MM.1S (cell line): ENCODE data around the gene FAM120B.

Experiments
- DNase-seq: peaks from one replicate; pipeline ENCODE4 v3.0.0-alpha.2; 2015
- H2AFZ ChIP-seq: fragments of 300-600 bp; sonication (generic); 2 replicates; pipeline ENCODE4 v1.6.0; 2016; ENCODE audit warnings: antibody characterized with exemption, low read length
- H3F3A ChIP-seq: fragments of 300-600 bp; sonication (generic); 2 replicates; pipeline ENCODE4 v1.6.1; 2016; ENCODE audit warnings: mild to moderate bottlenecking, antibody characterized with exemption, low read length, moderate library complexity, mixed read lengths; ENCODE audit not compliant: insufficient read depth
- H3K27ac ChIP-seq: fragments of 300-600 bp; sonication (generic); 2 replicates; pipeline ENCODE4 v1.5.1; 2016; ENCODE audit warnings: mild to moderate bottlenecking, low read length
- H3K27me3 ChIP-seq: fragments of 300-600 bp; sonication (generic); replicated peaks from 2 replicates; pipeline ENCODE4 v1.6.0; 2016; ENCODE audit warnings: low read length; ENCODE audit not compliant: insufficient read depth
- H3K36me3 ChIP-seq: fragments of 300-600 bp; sonication (generic); replicated peaks from 2 replicates; pipeline ENCODE4 v1.6.1; 2016; ENCODE audit warnings: mild to moderate bottlenecking, low read length, mixed read lengths; ENCODE audit not compliant: insufficient read depth
- H3K4me1 ChIP-seq: fragments of 300-600 bp; sonication (generic); 2 replicates; pipeline ENCODE4 v1.6.1; 2016; ENCODE audit warnings: low read length, mixed read lengths
- H3K4me2 ChIP-seq: fragments of 300-600 bp; sonication (generic); 2 replicates; pipeline ENCODE4 v1.6.0; 2016; ENCODE audit warnings: low read depth, low read length
- H3K4me3 ChIP-seq: fragments of 300-600 bp; sonication (generic); 2 replicates; pipeline ENCODE4 v1.5.1; 2016; ENCODE audit warnings: low read length, mixed read lengths
- H3K79me2 ChIP-seq: fragments of 300-600 bp; sonication (generic); 2 replicates; pipeline ENCODE4 v1.6.1; 2016; ENCODE audit warnings: mixed run types, low read length, mixed read lengths
- H3K9ac ChIP-seq: fragments of 300-600 bp; sonication (generic); 2 replicates; pipeline ENCODE4 v1.6.1; 2016; ENCODE audit warnings: low read length, mixed read lengths
- H3K9me2 ChIP-seq: fragments of 300-600 bp; sonication (generic); replicated peaks from 2 replicates; pipeline ENCODE4 v1.6.1; 2016; ENCODE audit warnings: mild to moderate bottlenecking, low read length, mixed read lengths; ENCODE audit not compliant: insufficient read depth
- H3K9me3 ChIP-seq: fragments of 300-600 bp; sonication (generic); replicated peaks from 2 replicates; pipeline ENCODE4 v1.6.1; 2016; ENCODE audit warnings: mild to moderate bottlenecking, low read length, mixed read lengths; ENCODE audit not compliant: insufficient read depth
- H4K20me1 ChIP-seq: fragments of 300-600 bp; sonication (generic); 2 replicates; pipeline ENCODE4 v1.6.1; 2016; ENCODE audit warnings: mild to moderate bottlenecking, low read length, moderate library complexity, mixed read lengths; ENCODE audit not compliant: insufficient read depth
- EZH2 ChIP-seq: fragments of 300-600 bp; sonication (generic); optimal IDR thresholded peaks from 2 replicates; pipeline ENCODE3; 2017; ENCODE audit warnings: low read depth, mild to moderate bottlenecking, antibody characterized with exemption, low read length, mixed read lengths
- EZH2phosphoT487 ChIP-seq: fragments of 300-600 bp; sonication (generic); IDR thresholded peaks from 2 replicates; pipeline ENCODE4 v1.6.1; 2018; ENCODE audit warnings: antibody characterized with exemption, low read length
- TF ChIP-seq, protein P1 (sequence below): fragments of 300-600 bp; sonication (generic); IDR thresholded peaks from 2 replicates; pipeline ENCODE4 v1.5.1; 2016; ENCODE audit warnings: antibody characterized with exemption, low read length, mixed read lengths

Gene FAM120B

GRCh38 chr6:170365121-170365520, 58.6 kb downstream of the FAM120B start:
- Histone ChIP-seq H3K9me2 (no peaks in the 10 kb centered on the region), H3K4me3 (no peak overlapping the region), H3K9me3 (no peaks in the 10 kb centered on the region), H3K9ac (no peak overlapping the region), H3K27ac (no peak overlapping the region), H3F3A (no peaks in the 10 kb centered on the region), H3K4me1 (no peaks in the 10 kb centered on the region), H4K20me1 (no peaks in the 10 kb centered on the region), H3K27me3 (no peaks in the 10 kb centered on the region), H2AFZ (no peak overlapping the region), H3K36me3 (no peaks in the 10 kb centered on the region), H3K4me2 (no peak overlapping the region), H3K79me2 (no peaks in the 10 kb centered on the region)
- no peak for DNase-seq
- TF ChIP-seq, protein P1, sequence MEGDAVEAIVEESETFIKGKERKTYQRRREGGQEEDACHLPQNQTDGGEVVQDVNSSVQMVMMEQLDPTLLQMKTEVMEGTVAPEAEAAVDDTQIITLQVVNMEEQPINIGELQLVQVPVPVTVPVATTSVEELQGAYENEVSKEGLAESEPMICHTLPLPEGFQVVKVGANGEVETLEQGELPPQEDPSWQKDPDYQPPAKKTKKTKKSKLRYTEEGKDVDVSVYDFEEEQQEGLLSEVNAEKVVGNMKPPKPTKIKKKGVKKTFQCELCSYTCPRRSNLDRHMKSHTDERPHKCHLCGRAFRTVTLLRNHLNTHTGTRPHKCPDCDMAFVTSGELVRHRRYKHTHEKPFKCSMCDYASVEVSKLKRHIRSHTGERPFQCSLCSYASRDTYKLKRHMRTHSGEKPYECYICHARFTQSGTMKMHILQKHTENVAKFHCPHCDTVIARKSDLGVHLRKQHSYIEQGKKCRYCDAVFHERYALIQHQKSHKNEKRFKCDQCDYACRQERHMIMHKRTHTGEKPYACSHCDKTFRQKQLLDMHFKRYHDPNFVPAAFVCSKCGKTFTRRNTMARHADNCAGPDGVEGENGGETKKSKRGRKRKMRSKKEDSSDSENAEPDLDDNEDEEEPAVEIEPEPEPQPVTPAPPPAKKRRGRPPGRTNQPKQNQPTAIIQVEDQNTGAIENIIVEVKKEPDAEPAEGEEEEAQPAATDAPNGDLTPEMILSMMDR: no peak
- no peak for TF ChIP-seq EZH2phosphoT487
- no peak for TF ChIP-seq EZH2

DNA sequence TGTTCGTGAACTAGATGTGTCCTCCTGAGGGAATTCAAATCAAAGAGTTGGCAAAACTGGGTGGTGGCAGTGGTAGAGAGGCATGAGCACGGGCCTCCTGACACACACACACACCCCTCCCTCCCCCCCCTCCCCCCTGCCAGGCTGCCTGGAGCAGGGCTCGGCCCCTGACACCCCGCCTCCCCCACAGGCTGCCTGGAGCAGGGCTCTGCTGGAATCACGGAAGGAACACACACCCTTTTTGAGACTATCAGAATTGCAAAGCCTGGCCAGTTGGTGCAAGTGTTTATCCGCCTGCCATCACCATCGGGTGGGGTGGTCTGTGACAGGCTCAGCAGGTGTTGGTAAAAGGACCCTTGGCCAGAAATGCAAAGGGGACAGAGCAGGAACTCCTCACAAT, 59.0 kb downstream of the FAM120B start:
- Histone ChIP-seq H3K4me3 (no peak overlapping the region), H3K9me2 (no peaks in the 10 kb centered on the region), H3F3A (no peaks in the 10 kb centered on the region), H3K27ac (no peak overlapping the region), H3K4me1 (no peaks in the 10 kb centered on the region), H3K79me2 (no peaks in the 10 kb centered on the region), H3K4me2 (no peak overlapping the region), H3K36me3 (no peaks in the 10 kb centered on the region), H3K9me3 (no peaks in the 10 kb centered on the region), H3K27me3 (no peaks in the 10 kb centered on the region), H4K20me1 (no peaks in the 10 kb centered on the region), H3K9ac (no peak overlapping the region), H2AFZ (no peak overlapping the region)
- TF ChIP-seq EZH2 (no peak), EZH2phosphoT487 (no peak)
- TF ChIP-seq, protein P1: no peak
- no peak for DNase-seq

- no peaks in the 10 kb centered on the region for H3K9me3 ChIP-seq
- H3K79me2 ChIP-seq: no peaks in the 10 kb centered on the region
- no peak overlapping the region for H3K4me3 ChIP-seq
- H2AFZ ChIP-seq: no peak overlapping the region
- no peaks in the 10 kb centered on the region for H4K20me1 ChIP-seq
- H3K4me1 ChIP-seq: no peaks in the 10 kb centered on the region
- H3K9ac ChIP-seq: no peak overlapping the region
- no peak for TF ChIP-seq EZH2phosphoT487
- no peaks in the 10 kb centered on the region for H3K9me2 ChIP-seq
- no peaks in the 10 kb centered on the region for H3K27me3 ChIP-seq
- DNase-seq: no peak
- no peak overlapping the region for H3K27ac ChIP-seq
- no peak overlapping the region for H3K4me2 ChIP-seq
- H3K36me3 ChIP-seq: no peaks in the 10 kb centered on the region
- H3F3A ChIP-seq: no peaks in the 10 kb centered on the region
Observed at GRCh38 chr6:170366248-170366960, 59.8 kb downstream of the FAM120B start.

GRCh38 chr6:170367241-170367640, 60.7 kb downstream of the FAM120B start:
- DNase-seq: no peak

More at GRCh38 chr6:170367241-170367640, 60.7 kb downstream of the FAM120B start:
- Histone ChIP-seq H3K9me2 (no peaks in the 10 kb centered on the region), H3K27me3 (no peaks in the 10 kb centered on the region), H3F3A (no peaks in the 10 kb centered on the region), H3K4me1 (no peaks in the 10 kb centered on the region), H3K79me2 (no peaks in the 10 kb centered on the region), H3K9me3 (no peaks in the 10 kb centered on the region), H2AFZ (no peak overlapping the region), H3K4me2 (no peak overlapping the region), H4K20me1 (no peaks in the 10 kb centered on the region), H3K4me3 (no peak overlapping the region), H3K9ac (no peak overlapping the region), H3K27ac (no peak overlapping the region), H3K36me3 (no peaks in the 10 kb centered on the region)
- TF ChIP-seq, protein P1: no peak
- no peak for TF ChIP-seq EZH2
- TF ChIP-seq EZH2phosphoT487: no peak
